HG02623 (cell line): ENCODE measurements around the gene BRD1.
"Not testable (repeated sequence)": the region's sequence is repeated elsewhere in the genome, so short reads cannot be mapped to it uniquely, and the experiment has no call there.

ENCODE experiments used
- ATAC-seq: cut with Tn5 transposase; IDR thresholded peaks from one replicate; pipeline ENCODE4 v1.9.1; 2021; ENCODE audit warnings: moderate library complexity; ENCODE audit not compliant: unreplicated experiment

The BRD1 gene

DNA sequence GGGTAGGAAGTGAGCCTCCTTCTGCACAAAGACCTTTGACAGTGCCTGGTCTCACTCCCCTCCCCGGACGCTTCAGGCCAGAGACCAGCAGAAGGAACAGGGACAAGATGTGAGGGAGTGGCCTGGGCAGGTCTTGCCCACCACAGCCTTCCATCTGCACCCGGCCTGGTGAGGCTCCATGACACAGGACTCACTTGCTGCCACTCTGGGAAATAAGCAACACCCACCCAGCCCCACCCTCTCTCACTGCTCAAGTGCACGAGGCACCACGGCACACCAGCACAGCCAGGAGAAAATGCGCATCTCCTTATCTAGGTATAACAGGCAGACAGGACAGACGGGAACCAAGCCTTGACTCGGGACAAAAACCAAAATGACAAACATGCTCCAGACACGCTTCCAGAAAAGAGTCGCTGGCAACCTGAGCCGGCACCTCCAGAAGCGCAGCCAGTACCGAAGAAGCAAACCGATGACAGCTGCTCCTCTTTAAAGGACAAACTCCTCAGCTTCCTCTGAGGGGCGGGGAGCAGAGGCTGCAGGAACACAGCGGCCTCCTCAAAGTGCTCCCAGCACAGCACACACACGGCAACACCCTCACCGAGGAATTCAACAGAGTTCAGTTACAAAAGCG is 41.7 kb downstream of the BRD1 start:
- no peak for ATAC-seq

GRCh38 chr22:49785046-49785521 is 42.6 kb downstream of the BRD1 start:
- ATAC-seq = no peak

- ATAC-seq = no peak
Measured at GRCh38 chr22:49784630-49784971, 43.1 kb downstream of the BRD1 start.

GRCh38 chr22:49783926-49784629 is 43.6 kb downstream of the BRD1 start:
- no peak for ATAC-seq

DNA sequence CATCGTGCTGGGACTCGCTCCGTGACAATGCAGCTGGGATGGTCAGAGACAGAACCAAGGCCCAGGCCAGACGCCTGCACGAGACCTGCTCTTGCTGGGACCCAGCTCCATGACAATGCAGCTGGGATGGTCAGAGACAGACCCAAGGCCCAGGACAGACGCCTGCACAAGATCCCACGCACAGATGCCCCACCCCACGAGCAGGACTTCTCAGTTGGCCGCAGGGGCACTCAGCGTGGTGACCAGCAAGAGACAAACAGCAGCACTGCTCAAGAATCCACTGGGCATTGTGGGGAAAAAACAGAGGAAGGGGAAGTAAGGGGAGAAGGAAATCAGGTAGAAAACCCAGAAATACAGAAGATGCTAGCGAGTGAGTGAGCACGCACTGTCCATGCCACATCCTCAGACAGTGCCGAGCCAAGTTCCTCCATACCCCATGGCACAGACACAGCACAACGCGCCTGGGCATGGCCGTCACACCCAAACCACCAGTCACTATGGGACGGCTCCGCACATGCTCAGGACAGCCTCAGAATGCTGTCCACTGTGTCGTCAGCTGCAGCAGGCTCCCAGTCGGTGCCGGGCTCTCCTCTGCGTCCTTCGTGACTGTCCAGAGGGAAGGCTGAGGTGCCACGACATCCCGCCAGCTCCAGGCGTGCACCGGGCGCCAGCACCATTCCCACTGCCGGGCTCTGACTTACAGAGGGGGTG is 44.5 kb downstream of the BRD1 start:
- ATAC-seq = no peak

- not testable (repeated sequence) for ATAC-seq
Measured at GRCh38 chr22:49781886-49782285, 45.8 kb downstream of the BRD1 start.

DNA sequence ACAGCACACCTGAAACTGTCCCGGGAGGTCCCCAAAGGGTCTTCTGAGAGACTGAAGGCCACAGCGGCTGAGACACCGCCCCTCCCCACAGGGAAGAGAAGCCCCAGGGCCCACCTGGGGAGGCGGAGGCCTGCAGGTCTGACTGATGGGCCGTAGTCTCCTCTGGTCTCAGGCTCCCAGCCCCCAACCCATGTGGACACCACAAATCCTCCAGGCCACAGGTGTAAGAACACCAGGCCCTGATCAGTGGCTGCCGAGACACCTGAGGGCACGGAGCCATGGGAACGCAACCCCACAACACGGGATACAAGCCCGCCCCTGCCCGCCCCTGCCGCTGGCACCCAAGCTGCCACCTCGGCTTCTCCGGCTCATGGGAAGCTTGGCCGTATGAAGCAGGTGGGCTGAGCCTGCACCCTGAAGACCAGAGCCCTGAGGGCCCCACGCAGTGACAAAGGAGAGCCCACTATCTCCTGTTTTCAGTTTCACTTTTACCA is 46.3 kb downstream of the BRD1 start:
- no peak for ATAC-seq

DNA sequence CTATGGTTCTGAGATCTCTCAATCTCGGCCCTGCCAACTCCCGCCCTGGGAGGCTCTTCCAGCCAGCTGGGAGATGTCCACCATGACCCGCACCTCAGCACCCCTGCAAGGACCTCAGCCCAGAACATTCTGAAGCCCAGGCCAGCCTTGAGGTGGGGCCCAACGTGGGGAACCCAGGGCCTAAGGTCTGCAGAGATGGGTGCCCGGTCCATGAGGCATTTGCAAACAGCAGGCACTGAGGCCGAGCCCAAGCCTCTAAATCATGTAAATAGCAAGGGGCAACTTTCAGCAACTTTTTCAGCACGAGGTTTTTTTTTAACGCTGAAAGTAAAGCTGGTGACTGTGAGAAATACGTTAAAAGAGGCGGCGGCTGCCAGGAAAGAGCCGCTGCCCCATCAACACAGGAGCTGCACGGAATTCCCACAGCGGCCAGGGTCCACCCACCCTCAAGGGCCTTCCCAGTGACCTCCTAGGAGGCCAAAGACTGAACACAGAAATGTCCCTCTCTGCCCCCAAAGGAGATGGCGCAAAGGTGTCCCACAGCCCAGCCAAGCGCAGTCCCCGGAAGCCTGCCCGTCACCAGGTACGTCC is 46.9 kb downstream of the BRD1 start:
- ATAC-seq = no peak

DNA sequence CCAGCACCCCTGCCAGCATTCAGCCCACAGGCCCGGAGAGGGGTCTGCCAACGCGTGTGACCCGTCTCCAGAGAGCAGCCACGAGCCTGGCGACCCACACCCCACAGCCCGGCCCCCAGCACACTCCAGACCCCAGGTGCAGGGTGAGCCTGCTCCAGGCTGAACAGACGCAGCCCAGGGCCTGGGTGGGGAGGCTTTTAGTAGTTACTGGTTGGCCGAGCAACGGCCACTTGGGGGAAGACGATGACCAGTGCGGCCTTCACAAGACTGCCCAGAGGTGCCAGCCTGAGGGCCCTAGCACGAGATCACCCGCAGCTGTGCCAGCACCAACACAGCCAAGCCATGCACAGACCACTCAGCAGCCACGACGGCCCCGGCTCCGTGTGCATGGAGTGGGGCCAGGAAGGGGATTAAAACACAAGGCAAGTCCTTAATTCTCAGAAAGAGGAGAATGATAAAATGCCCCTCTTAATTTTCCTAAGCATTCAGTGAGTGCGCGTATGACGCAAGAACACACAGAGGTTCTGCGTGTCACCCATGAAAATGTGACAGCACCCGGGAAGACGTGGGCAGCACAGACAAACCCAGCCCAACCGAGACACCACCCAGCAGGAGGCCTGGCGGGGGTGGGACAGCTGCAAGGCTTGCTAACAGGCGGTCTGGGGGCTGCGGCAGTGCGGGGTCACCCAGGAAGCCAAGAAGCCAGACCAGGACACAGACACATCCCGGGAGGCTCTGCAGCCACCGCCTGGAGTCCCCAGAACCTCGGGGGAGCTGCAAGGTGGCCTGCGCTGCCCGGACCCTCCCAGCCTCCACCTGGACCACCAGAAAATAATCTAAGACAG is 47.6 kb downstream of the BRD1 start:
- ATAC-seq = no peak

DNA sequence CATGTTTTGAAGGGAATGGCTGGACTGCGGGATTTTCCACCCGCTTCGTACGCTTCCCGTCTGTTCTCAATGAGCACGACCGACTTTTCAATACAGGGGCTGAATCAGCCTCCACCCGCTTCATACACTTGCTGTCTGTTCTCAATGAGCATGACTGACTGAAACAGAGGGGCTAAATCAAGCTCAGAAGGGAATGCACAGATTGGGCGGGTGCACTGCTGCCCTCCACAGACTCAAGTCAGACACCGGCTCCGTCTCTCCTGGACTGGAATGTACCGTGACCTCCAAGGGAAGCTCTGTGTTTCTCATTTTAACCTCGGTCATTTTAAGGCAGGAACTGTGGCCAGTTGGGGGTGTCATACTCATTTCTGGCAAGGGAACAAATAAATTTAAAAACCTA is 48.5 kb downstream of the BRD1 start:
- ATAC-seq = no peak

DNA sequence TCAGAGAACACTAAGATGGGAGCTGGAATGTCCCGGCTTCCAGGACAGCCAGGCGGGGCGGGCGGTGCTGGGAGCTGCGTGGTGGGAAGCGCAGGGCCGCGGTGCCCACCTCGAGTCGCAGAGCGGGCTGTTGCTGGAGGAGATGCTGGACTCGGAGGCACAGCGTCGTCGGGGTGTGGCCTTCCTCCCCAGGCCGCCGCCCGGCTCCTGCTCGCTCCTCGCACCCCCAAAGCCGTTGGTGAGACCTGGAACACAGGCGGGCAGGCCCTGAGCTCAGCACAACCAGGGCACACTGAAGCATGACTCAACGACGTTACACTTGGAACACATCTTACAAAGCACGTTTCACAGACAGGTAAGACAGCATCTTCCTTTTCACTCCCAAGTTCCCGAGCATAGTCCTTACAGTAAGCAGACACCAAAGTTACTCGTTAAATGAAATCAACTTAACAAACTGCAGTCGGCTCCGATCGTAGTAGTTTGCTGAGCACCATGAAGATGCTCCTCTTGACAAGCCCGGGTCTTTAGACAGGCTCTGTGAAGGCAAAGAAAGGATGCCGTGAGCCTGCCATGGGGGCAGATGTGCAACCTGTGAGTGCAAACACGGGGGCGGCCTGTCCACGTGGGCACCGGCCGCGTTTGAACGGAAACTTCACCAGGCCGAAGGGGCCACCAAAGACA is 50.0 kb downstream of the BRD1 start:
- ATAC-seq = no peak

GRCh38 chr22:49776891-49777290 is 50.8 kb downstream of the BRD1 start:
- no peak for ATAC-seq

- ATAC-seq = no peak
Measured at GRCh38 chr22:49775867-49776511, 51.7 kb downstream of the BRD1 start.

DNA sequence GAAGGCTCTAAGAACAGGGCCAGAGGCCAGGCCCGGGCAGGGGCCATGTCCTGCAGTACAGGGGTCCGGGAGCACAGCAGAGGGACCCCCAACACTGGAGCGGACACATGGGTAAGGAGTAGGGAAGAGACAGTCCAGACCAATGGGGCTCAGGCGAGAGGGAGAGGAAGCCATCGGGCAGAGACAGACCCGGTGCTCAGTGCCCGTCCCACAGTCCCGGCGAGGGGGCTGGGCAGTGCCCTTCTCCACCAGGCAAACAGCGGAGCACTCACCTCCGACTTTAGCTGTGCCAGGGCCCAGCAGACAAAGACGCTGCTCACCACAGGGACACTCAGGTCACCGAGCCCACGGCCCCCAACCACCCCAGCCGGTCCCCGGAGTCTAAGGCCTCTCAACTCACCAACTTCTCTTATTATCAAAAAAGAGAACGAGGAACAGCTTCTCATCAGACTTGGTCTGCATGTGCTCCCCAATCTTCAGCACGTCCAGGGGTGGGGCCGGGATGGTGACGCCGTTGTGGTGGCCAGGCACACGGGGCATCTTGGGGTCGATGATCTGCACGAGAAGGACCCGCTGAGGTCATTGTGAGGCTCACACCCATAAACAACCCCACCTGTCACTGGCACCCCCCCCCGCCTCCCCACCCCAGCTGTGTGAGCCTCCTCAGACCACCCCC is 52.3 kb downstream of the BRD1 start:
- no peak for ATAC-seq

GRCh38 chr22:49774499-49775151 is 53.0 kb downstream of the BRD1 start:
- no peak for ATAC-seq

DNA sequence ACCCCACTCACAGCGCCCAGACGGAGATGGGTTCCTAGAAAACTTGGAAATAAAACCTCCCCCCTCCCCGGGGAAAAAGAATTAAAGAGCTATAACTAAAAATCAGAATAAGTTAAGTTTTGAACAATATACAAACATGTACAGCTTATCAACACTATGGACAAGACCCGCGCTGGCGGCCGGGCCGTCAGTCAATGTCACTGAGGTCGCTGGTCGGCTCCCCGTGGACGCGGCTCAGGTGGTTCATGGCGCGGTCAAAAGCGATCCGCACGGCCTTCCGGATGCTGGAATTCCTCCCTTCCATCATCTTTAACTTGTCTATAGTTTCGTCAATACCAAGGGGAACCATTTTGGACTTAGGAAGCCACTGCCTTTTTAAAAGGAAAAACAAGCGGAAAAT is 53.6 kb downstream of the BRD1 start:
- ATAC-seq = no peak

DNA sequence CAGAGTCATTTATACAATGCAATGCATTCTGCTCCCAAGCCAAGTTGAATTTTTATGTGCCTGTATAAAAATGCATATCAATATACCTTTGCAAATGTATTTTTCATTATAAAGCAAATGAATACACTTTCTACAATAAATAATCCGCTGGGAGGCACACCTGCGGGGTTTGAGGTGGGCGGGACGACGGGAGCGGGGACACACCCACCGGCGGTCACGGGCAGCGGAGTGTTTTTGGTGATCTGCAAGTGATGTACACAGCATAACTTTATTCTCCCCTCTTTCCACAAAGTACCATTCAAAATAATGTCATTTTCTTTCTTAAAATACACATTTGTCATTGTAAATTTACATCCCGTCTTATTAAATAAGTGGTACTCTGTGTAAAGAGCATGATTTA is 54.1 kb downstream of the BRD1 start:
- no peak for ATAC-seq

DNA sequence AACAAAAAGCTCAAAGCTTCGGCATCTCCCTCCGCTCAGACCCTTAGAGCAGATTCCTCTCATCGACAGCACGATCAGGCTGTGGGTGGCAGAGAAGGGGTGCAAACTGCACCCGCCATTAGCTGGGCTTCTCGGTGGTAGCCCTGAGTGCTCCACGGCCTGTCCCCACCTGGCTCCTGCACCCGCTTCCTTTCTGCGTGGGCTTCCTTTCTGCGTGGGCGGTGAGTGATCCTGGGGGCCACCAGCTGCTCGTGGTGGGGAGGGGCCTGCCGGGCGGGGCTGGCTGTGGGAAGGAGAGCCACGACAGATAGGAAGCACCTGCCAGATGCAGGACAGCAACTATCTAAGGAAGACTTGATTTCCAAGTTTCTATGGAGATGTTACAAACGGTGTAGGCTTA is 55.0 kb downstream of the BRD1 start:
- ATAC-seq = no peak
